Right atrium auricular region (tissue), 2 donors: ENCODE measurements around the gene NALCN. TPM values are rescaled to one million over a fixed set of nuclear protein-coding genes. Genes with fewer than 3 reads are reported as not detected.

ENCODE experiments used
- DNase-seq: peaks from one replicate; pipeline ENCODE4 v3.0.0-alpha.2; 2019; ENCODE audit warnings: low spot score
- H3K27ac ChIP-seq, 2 donors: fragments of 200-600 bp; sonication (generic); 1 replicate in 1 of 2; 2 replicates in 1 of 2; pipeline ENCODE4 v1.5.1; 2016 to 2019
- H3K27me3 ChIP-seq, 2 donors: fragments of 200-600 bp; sonication (generic); one replicate each; pipeline versions ENCODE4 v1.5.1 to v1.6.0; 2017 to 2019
- H3K36me3 ChIP-seq: fragments of 200-600 bp; sonication (generic); one replicate; pipeline ENCODE4 v1.5.1; 2016
- H3K4me1 ChIP-seq, 2 donors: fragments of 200-600 bp; sonication (generic); one replicate each; pipeline versions ENCODE4 v1.5.1 to v1.6.0; 2017 to 2019
- H3K4me3 ChIP-seq, 2 donors: fragments of 200-600 bp; sonication (generic); 1 replicate in 1 of 2; 2 replicates in 1 of 2; pipeline ENCODE4 v1.5.1; 2017 to 2019; ENCODE audit warnings: mild to moderate bottlenecking in 1 of 2, moderate library complexity in 1 of 2
- H3K9me3 ChIP-seq, 2 donors: fragments of 200-600 bp; sonication (generic); one replicate each; pipeline ENCODE4 v1.5.1; 2019
- total RNA-seq, 2 donors: library from RNA; depleted of rRNA; stranded (reverse); fragments of >200 nt; gene quantifications; one replicate each; pipeline ENCODE4 v1.1.0, GENCODE V29; 2016
- TF ChIP-seq, protein P1 (sequence below), 2 donors: fragments of 200-600 bp; sonication (generic); IDR thresholded peaks; one replicate each; pipeline ENCODE4 v1.5.1; 2019; ENCODE audit warnings: antibody characterized with exemption in 2 of 2

The NALCN gene
- total RNA-seq, 2 donors from 2014 or later: 6.2 to 21.1 TPM

DNA sequence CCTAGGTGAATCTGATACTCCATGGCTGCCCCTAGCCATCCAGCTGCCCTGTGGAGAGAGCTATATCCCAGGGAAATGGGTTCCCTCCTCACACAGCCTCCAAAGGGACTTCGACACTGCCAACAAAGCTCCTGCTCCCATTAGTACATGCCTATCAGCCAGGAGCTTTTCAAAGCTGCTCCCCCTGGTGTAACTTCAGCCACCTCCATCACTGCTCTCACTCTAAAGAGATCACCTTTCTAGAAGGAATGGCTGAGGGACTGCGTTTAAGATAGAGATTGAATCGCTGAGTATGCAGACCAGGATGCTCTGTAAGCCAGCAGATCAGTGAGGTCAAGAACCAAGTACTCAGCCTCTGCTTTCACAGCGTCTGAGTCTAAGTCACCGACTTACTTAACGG lies 213.7 kb downstream of the NALCN start:
- no peak for DNase-seq
- Histone ChIP-seq H3K27me3 (no peaks in the 10 kb centered on the region), H3K4me3 (no peak overlapping the region), H3K9me3 (no peaks in the 10 kb centered on the region), H3K27ac (no peak overlapping the region), H3K4me1 (no peaks in the 10 kb centered on the region), H3K36me3 (no peaks in the 10 kb centered on the region)
- TF ChIP-seq, protein P1, sequence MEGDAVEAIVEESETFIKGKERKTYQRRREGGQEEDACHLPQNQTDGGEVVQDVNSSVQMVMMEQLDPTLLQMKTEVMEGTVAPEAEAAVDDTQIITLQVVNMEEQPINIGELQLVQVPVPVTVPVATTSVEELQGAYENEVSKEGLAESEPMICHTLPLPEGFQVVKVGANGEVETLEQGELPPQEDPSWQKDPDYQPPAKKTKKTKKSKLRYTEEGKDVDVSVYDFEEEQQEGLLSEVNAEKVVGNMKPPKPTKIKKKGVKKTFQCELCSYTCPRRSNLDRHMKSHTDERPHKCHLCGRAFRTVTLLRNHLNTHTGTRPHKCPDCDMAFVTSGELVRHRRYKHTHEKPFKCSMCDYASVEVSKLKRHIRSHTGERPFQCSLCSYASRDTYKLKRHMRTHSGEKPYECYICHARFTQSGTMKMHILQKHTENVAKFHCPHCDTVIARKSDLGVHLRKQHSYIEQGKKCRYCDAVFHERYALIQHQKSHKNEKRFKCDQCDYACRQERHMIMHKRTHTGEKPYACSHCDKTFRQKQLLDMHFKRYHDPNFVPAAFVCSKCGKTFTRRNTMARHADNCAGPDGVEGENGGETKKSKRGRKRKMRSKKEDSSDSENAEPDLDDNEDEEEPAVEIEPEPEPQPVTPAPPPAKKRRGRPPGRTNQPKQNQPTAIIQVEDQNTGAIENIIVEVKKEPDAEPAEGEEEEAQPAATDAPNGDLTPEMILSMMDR (IDR thresholded peaks at IDR 0.05): no peak

DNA sequence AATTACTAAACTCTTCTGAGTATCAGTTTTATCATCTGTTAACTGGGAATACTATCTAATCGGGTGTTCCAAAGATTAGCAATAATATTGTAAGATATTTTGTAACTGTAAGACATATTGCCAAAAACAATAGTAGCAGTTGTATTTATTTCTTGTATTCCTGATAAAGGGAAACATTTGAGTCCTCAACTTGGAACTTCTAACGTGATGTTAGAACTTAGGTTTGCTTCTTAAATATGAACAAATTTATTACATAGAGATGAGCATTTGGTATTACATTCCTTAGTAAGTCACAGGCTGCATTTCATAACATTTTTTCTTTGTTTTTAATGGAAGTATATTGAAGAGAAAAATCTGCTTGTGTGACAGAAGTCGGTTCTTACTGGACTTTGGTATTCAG lies 225.3 kb downstream of the NALCN start:
- Histone ChIP-seq H3K27ac (no peak overlapping the region), H3K36me3 (no peaks in the 10 kb centered on the region), H3K4me3 (no peak overlapping the region), H3K9me3 (no peaks in the 10 kb centered on the region), H3K4me1 (no peaks in the 10 kb centered on the region), H3K27me3 (no peaks in the 10 kb centered on the region)
- TF ChIP-seq, protein P1 (IDR thresholded peaks at IDR 0.05): no peak
- DNase-seq: no peak

DNA sequence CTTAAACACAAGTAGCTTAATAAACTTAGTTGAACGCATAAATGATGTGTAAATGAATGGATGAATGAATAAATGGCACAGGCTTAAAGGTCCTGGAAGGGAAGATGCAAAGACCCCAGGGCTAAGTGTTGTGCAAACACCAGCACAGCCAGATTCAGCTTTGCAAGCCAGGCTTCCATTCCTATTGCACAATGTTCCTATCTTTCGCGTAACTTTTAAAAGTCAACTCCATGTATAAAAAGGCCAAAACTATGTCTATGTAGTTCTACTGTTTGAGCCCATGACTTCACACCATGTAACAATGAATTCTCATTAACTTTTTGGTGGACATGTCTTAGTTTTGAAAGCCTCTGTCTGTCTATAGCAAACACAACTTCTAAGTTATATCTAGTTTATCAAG lies 226.0 kb downstream of the NALCN start:
- H3K4me1 ChIP-seq: no peaks in the 10 kb centered on the region
- no peak overlapping the region for H3K4me3 ChIP-seq
- H3K27ac ChIP-seq: no peak overlapping the region
- TF ChIP-seq, protein P1 (IDR thresholded peaks at IDR 0.05): no peak
- no peaks in the 10 kb centered on the region for H3K9me3 ChIP-seq
- no peaks in the 10 kb centered on the region for H3K27me3 ChIP-seq
- H3K36me3 ChIP-seq: no peaks in the 10 kb centered on the region
- no peak for DNase-seq

DNA sequence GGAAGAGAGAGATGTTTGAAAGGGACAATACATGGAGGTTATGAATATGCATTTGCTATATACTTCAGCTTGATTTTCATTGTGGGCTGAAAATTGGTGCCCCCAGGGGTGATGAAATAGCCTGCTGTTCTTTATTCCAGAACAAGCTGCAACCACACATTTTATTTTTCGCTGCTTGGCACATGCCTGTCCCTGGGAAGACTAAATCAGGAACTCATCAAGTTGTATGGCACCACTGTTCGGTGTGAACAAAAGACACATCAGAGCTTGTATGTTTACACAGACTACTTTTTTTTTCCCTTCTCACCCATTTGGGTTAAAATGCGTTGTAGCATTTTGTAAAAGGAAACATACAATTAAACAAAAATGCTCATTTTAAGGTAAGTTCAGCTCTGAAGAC lies 230.7 kb downstream of the NALCN start:
- DNase-seq: no peak
- Histone ChIP-seq H3K27me3 (no peaks in the 10 kb centered on the region), H3K4me1 (no peaks in the 10 kb centered on the region), H3K36me3 (no peaks in the 10 kb centered on the region), H3K4me3 (no peak overlapping the region), H3K27ac (no peak overlapping the region), H3K9me3 (no peaks in the 10 kb centered on the region)
- TF ChIP-seq, protein P1 (IDR thresholded peaks at IDR 0.05): no peak

DNA sequence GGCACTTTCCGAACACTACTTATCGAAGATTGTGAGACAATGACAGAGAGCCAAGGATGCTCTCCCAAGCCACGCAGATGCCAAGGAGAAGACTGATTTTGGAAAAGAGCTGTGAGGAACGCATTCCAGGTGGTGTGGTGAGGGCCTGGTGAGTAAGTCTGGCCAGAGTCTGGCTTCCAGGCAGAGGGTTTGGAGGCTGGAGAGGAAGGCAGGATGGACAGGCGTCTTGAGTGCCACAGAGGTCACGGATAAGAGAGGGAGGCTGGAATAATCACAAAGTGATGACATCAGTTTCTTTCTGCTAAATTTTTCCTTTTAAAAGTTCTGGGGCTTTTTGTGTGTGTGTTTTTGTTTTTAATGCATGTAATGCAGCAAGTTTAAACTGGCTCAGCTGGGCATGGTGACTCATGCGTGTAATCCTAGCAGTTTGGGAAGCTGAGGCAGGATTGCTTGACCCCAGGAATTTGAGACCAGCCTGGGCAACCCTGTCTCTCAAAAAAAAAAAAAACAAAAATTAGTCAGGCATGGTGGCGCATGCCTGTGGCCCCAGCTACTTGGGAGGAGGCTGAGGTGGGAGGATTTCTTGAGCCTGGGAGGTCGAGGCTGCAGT lies 235.1 kb downstream of the NALCN start:
- Histone ChIP-seq H3K27me3 (no peaks in the 10 kb centered on the region), H3K9me3 (no peaks in the 10 kb centered on the region), H3K4me3 (no peak overlapping the region), H3K27ac (no peak overlapping the region), H3K36me3 (no peaks in the 10 kb centered on the region), H3K4me1 (no peaks in the 10 kb centered on the region)
- no peak for DNase-seq
- TF ChIP-seq, protein P1 (IDR thresholded peaks at IDR 0.05): no peak

DNA sequence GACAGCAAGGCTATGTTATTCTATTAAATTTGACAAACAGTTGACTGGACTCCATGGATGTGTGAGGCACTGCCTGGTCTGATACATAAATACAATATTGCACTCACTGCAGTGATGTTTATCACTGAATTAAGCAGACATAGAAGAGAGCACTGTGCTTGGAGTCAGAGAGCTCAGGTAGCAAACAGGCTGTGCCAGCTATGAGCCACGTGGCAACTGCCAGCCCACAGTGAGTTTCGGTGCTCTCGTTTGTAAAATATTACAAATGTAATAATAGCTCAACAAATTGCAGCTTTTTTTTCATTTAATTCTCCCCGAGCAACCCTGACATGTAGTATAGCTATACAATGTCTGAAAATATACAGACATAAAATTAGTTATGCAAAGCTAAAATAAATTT lies 237.3 kb downstream of the NALCN start:
- no peaks in the 10 kb centered on the region for H3K9me3 ChIP-seq
- H3K36me3 ChIP-seq: no peaks in the 10 kb centered on the region
- H3K27ac ChIP-seq: no peak overlapping the region
- no peaks in the 10 kb centered on the region for H3K27me3 ChIP-seq
- no peak for DNase-seq
- TF ChIP-seq, protein P1 (IDR thresholded peaks at IDR 0.05): no peak
- H3K4me3 ChIP-seq: no peak overlapping the region
- no peaks in the 10 kb centered on the region for H3K4me1 ChIP-seq
